HepG2 (cell line): Measurements from ENCODE around the gene LHFPL2. TPM values are rescaled to one million over a fixed set of nuclear protein-coding genes. Genes with fewer than 3 reads are reported as not detected.

Experiments
- ATF2 ChIP-seq: sonication (generic); formaldehyde crosslinking; IDR thresholded peaks from 2 replicates; pipeline ENCODE4 v1.4.0; 2020; ENCODE audit warnings: missing genetic modification reagents
- CBFB ChIP-seq: sonication (generic); formaldehyde crosslinking; IDR thresholded peaks from 2 replicates; pipeline ENCODE4 v1.4.0; 2020; ENCODE audit warnings: missing genetic modification reagents
- CEBPG ChIP-seq: IDR thresholded peaks from 2 replicates; pipeline ENCODE4 v1.6.1; 2016
- ELF3 ChIP-seq: IDR thresholded peaks from 2 replicates; pipeline ENCODE4 v1.6.1; 2016; ENCODE audit warnings: missing genetic modification reagents, missing compliant biosample characterization
- ERF ChIP-seq: IDR thresholded peaks from 2 replicates; pipeline ENCODE4 v1.6.1; 2018; ENCODE audit warnings: missing biosample characterization, missing genetic modification reagents
- FIP1L1 ChIP-seq: fragments of 200-400 bp; formaldehyde crosslinking; IDR thresholded peaks from 2 replicates; pipeline ENCODE4 v1.6.1; 2018; ENCODE audit warnings: low read depth, mild to moderate bottlenecking, low read length, moderate library complexity, borderline replicate concordance; ENCODE audit not compliant: insufficient read depth
- HNRNPUL1 ChIP-seq: fragments of 200-400 bp; formaldehyde crosslinking; IDR thresholded peaks from 2 replicates; pipeline ENCODE4 v1.6.1; 2017; ENCODE audit warnings: low read depth, mild to moderate bottlenecking, low read length, moderate library complexity
- JUNB ChIP-seq: sonication (generic); formaldehyde crosslinking; IDR thresholded peaks from 2 replicates; pipeline ENCODE4 v1.8.0; 2022; ENCODE audit warnings: missing genetic modification reagents, mild to moderate bottlenecking, borderline replicate concordance
- NCOA2 ChIP-seq: sonication (generic); formaldehyde crosslinking; IDR thresholded peaks from 2 replicates; pipeline ENCODE4 v1.8.0; 2022; ENCODE audit warnings: inconsistent platforms
- PAX8 ChIP-seq: sonication (generic); formaldehyde crosslinking; IDR thresholded peaks from 2 replicates; pipeline ENCODE4 v1.8.0; 2022; ENCODE audit warnings: mild to moderate bottlenecking, missing genetic modification reagents, borderline replicate concordance
- PRMT3 ChIP-seq: sonication (generic); formaldehyde crosslinking; IDR thresholded peaks from 2 replicates; pipeline ENCODE4 v1.8.1; 2022; ENCODE audit warnings: low read depth, mild to moderate bottlenecking, moderate library complexity, missing genetic modification reagents, borderline replicate concordance
- ZNF225 ChIP-seq: sonication (generic); formaldehyde crosslinking; IDR thresholded peaks from 2 replicates; pipeline ENCODE4 v1.4.0; 2020; ENCODE audit warnings: mild to moderate bottlenecking, missing genetic modification reagents
- ZNF607 ChIP-seq: sonication (generic); formaldehyde crosslinking; IDR thresholded peaks from 2 replicates; pipeline ENCODE4 v1.5.1; 2020; ENCODE audit warnings: missing genetic modification reagents, mild to moderate bottlenecking, borderline replicate concordance
- ZNF768 ChIP-seq: sonication (generic); formaldehyde crosslinking; IDR thresholded peaks from 2 replicates; pipeline ENCODE4 v1.4.0; 2020; ENCODE audit warnings: missing genetic modification reagents
- polyA plus RNA-seq, 8 experiments: library from polyadenylated mRNA; depleted of rRNA in 3 of 8; stranded (reverse) in 7 of 8; unstranded in 1 of 8; fragments of >200 nt; fragmentation: Illumina TruSeq in 4 of 8; extraction: Trizol in 4 of 8; gene quantifications; 2 replicates each; pipeline versions ENCODE4 v1.2.1 to v1.2.3, GENCODE V29; 2011 to 2016; ENCODE audit warnings: low read depth in 4 of 8, missing spikeins in 1 of 8, mixed read lengths in 1 of 8; ENCODE audit not compliant: insufficient read depth in 1 of 8
- total RNA-seq, 5 experiments: library from RNA; depleted of rRNA; stranded (reverse); fragments of >200 nt; fragmentation: Illumina TruSeq; extraction: Trizol; gene quantifications; 2 replicates each; pipeline ENCODE4 v1.2.3, GENCODE V29; 2016; ENCODE audit warnings: low read depth in 1 of 5
- TF ChIP-seq, protein P1 (sequence below): sonication (generic); formaldehyde crosslinking; IDR thresholded peaks from 2 replicates; pipeline ENCODE4 v1.4.0; 2020; ENCODE audit warnings: missing genetic modification reagents, borderline replicate concordance
- TF ChIP-seq, protein P2 (sequence below): sonication (generic); formaldehyde crosslinking; IDR thresholded peaks from 2 replicates; pipeline ENCODE4 v1.8.1; 2023; ENCODE audit warnings: mild to moderate bottlenecking, missing genetic modification reagents, borderline replicate concordance
- TF ChIP-seq, protein P3 (sequence below), 2 experiments: fragments of 450-650 bp in 1 of 2; sonication (generic) in 1 of 2; formaldehyde crosslinking; IDR thresholded peaks; 2 replicates each; pipeline versions ENCODE4 v1.5.0 to v1.8.0; 2020 to 2022; ENCODE audit warnings: mild to moderate bottlenecking in 1 of 2, missing genetic modification reagents in 1 of 2
- TF ChIP-seq, protein P4 (sequence below): sonication (generic); formaldehyde crosslinking; IDR thresholded peaks from 2 replicates; pipeline ENCODE4 v1.5.0; 2020; ENCODE audit warnings: mild to moderate bottlenecking, missing genetic modification reagents

Gene LHFPL2
- total and polyA plus RNA-seq, 2 of the 13 experiments (the other 11 are each of a cell fraction or from before 2014, with no cell fraction given) = 6.0 to 20.0 TPM

- TF ChIP-seq, protein P1, sequence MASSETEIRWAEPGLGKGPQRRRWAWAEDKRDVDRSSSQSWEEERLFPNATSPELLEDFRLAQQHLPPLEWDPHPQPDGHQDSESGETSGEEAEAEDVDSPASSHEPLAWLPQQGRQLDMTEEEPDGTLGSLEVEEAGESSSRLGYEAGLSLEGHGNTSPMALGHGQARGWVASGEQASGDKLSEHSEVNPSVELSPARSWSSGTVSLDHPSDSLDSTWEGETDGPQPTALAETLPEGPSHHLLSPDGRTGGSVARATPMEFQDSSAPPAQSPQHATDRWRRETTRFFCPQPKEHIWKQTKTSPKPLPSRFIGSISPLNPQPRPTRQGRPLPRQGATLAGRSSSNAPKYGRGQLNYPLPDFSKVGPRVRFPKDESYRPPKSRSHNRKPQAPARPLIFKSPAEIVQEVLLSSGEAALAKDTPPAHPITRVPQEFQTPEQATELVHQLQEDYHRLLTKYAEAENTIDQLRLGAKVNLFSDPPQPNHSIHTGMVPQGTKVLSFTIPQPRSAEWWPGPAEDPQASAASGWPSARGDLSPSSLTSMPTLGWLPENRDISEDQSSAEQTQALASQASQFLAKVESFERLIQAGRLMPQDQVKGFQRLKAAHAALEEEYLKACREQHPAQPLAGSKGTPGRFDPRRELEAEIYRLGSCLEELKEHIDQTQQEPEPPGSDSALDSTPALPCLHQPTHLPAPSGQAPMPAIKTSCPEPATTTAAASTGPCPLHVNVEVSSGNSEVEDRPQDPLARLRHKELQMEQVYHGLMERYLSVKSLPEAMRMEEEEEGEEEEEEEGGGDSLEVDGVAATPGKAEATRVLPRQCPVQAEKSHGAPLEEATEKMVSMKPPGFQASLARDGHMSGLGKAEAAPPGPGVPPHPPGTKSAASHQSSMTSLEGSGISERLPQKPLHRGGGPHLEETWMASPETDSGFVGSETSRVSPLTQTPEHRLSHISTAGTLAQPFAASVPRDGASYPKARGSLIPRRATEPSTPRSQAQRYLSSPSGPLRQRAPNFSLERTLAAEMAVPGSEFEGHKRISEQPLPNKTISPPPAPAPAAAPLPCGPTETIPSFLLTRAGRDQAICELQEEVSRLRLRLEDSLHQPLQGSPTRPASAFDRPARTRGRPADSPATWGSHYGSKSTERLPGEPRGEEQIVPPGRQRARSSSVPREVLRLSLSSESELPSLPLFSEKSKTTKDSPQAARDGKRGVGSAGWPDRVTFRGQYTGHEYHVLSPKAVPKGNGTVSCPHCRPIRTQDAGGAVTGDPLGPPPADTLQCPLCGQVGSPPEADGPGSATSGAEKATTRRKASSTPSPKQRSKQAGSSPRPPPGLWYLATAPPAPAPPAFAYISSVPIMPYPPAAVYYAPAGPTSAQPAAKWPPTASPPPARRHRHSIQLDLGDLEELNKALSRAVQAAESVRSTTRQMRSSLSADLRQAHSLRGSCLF (CRISPR knock-in tag) = no peak
- TF ChIP-seq FIP1L1 (no peak), PAX8 (CRISPR knock-in tag) (no peak), NCOA2 (CRISPR knock-in tag) (no peak), PRMT3 (CRISPR knock-in tag) (no peak), CEBPG (CRISPR knock-in tag) (peak; percentile 45), ZNF768 (CRISPR knock-in tag) (no peak), ZNF225 (CRISPR knock-in tag) (no peak), JUNB (CRISPR knock-in tag) (no peak), ATF2 (CRISPR knock-in tag) (peak; percentile 52; the same call in 1 of the 2 replicates), ERF (CRISPR knock-in tag) (no peak), ZNF607 (CRISPR knock-in tag) (no peak), CBFB (no peak), HNRNPUL1 (no peak), ELF3 (CRISPR knock-in tag) (no peak; the same call in none of the 2 replicates)
- TF ChIP-seq, protein P2, sequence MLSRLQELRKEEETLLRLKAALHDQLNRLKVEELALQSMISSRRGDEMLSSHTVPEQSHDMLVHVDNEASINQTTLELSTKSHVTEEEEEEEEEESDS (CRISPR knock-in tag) = no peak
- TF ChIP-seq, protein P3, sequence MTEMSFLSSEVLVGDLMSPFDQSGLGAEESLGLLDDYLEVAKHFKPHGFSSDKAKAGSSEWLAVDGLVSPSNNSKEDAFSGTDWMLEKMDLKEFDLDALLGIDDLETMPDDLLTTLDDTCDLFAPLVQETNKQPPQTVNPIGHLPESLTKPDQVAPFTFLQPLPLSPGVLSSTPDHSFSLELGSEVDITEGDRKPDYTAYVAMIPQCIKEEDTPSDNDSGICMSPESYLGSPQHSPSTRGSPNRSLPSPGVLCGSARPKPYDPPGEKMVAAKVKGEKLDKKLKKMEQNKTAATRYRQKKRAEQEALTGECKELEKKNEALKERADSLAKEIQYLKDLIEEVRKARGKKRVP (CRISPR knock-in tag; IDR thresholded peaks at IDR 0.05) = 0 out of 4 replicates have a peak, but pooled peaks of 1 of the 2 experiments have one; percentile 47
- TF ChIP-seq, protein P4, sequence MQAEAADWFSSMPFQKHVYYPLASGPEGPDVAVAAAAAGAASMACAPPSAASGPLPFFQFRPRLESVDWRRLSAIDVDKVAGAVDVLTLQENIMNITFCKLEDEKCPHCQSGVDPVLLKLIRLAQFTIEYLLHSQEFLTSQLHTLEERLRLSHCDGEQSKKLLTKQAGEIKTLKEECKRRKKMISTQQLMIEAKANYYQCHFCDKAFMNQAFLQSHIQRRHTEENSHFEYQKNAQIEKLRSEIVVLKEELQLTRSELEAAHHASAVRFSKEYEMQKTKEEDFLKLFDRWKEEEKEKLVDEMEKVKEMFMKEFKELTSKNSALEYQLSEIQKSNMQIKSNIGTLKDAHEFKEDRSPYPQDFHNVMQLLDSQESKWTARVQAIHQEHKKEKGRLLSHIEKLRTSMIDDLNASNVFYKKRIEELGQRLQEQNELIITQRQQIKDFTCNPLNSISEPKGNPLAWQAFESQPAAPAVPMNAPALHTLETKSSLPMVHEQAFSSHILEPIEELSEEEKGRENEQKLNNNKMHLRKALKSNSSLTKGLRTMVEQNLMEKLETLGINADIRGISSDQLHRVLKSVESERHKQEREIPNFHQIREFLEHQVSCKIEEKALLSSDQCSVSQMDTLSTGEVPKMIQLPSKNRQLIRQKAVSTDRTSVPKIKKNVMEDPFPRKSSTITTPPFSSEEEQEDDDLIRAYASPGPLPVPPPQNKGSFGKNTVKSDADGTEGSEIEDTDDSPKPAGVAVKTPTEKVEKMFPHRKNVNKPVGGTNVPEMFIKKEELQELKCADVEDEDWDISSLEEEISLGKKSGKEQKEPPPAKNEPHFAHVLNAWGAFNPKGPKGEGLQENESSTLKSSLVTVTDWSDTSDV (CRISPR knock-in tag) = no peak
Observed at GRCh38 chr5:78640662-78641474, 7.7 kb downstream of the LHFPL2 start (continued).
